ENCODE measurements around the gene CAPN10.

DNA sequence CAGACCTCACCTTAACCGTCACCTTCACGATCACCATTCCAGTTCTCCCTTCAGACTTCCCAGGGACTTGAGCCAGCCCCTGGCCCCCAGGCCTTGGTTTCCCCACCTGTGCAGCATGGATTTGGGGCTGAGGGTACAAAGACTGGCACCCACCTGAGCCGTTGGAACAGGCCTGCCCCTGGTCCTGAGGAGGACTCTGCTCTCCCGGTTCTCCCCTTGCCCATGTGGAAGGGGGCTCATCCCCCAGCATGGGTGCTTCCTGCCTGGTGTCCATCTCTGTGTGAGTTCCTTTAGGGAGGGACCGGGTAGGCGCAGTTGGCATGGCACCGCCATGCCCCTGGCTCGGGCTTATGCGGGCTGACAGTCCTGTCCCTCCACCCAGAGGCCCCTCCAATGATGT is 27.9 kb downstream of the CAPN10 start:
- TF ChIP-seq, protein P1, sequence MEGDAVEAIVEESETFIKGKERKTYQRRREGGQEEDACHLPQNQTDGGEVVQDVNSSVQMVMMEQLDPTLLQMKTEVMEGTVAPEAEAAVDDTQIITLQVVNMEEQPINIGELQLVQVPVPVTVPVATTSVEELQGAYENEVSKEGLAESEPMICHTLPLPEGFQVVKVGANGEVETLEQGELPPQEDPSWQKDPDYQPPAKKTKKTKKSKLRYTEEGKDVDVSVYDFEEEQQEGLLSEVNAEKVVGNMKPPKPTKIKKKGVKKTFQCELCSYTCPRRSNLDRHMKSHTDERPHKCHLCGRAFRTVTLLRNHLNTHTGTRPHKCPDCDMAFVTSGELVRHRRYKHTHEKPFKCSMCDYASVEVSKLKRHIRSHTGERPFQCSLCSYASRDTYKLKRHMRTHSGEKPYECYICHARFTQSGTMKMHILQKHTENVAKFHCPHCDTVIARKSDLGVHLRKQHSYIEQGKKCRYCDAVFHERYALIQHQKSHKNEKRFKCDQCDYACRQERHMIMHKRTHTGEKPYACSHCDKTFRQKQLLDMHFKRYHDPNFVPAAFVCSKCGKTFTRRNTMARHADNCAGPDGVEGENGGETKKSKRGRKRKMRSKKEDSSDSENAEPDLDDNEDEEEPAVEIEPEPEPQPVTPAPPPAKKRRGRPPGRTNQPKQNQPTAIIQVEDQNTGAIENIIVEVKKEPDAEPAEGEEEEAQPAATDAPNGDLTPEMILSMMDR (IDR thresholded peaks at IDR 0.05): no peak
- no peak for TF ChIP-seq POLR2A (IDR thresholded peaks at IDR 0.05)
